Stimulated activated CD4-positive, alpha-beta T cell treated with anti-CD3 and anti-CD28 coated beads, TNF-alpha, amount 100 ng/mL, for 24 hours (primary cell): ENCODE data around the gene CIT.

Experiments
- DNase-seq, 3 experiments: peaks; one replicate each; pipeline ENCODE4 v3.0.0-alpha.2; 2020; ENCODE audit warnings: low read depth in 3 of 3

The CIT gene

GRCh38 chr12:119649202-119649808 is 227.8 kb downstream of the CIT start:
- no peak for DNase-seq

GRCh38 chr12:119645535-119646059 is 231.5 kb downstream of the CIT start:
- DNase-seq: no peak

GRCh38 chr12:119644930-119645329 is 232.2 kb downstream of the CIT start:
- DNase-seq: no peak

GRCh38 chr12:119642986-119643385 is 234.1 kb downstream of the CIT start:
- no peak for DNase-seq
